Body of pancreas (tissue), 4 donors: Measurements from ENCODE around the gene APH1B.

Source experiments
- CTCF ChIP-seq, 7 experiments: fragments of 450-650 bp in 4 of 7; fragments of 200-600 bp in 3 of 7; sonication (generic) in 3 of 7; IDR thresholded peaks; one replicate each; pipeline ENCODE4 v1.5.1; 2016 to 2019; ENCODE audit warnings: antibody characterized with exemption in 7 of 7
- POLR2A ChIP-seq, 3 donors: fragments of 450-650 bp; IDR thresholded peaks; one replicate each; pipeline ENCODE4 v1.6.1; 2016; ENCODE audit warnings: antibody characterized with exemption in 3 of 3, mild to moderate bottlenecking in 2 of 3

- TF ChIP-seq CTCF (IDR thresholded peaks at IDR 0.05) (no peak), POLR2A (IDR thresholded peaks at IDR 0.05) (no peak)
Observed at GRCh38 chr15:63294359-63294758, 17.0 kb downstream of the APH1B start.
